Spleen (tissue), 7 donors: ENCODE results near the gene RBBP4.

Source experiments
- CTCF ChIP-seq, 11 experiments: fragments of 200-600 bp in 7 of 11; fragments of 450-650 bp in 4 of 11; sonication (generic) in 4 of 11; IDR thresholded peaks in 8 of 11; conservative IDR thresholded peaks in 3 of 11; 1 replicate in 7 of 11; 2 replicates in 4 of 11; pipeline versions ENCODE4 v1.4.0 to v1.8.0; 2016 to 2021; ENCODE audit warnings: antibody characterized with exemption in 11 of 11, inconsistent platforms in 4 of 11, mild to moderate bottlenecking in 1 of 11
- POLR2A ChIP-seq, 3 donors: fragments of 450-650 bp; IDR thresholded peaks; one replicate each; pipeline ENCODE4 v1.5.1; 2017; ENCODE audit warnings: antibody characterized with exemption in 3 of 3, mild to moderate bottlenecking in 1 of 3
- donor health status: DM: no; HTN: no; CAD: no; lungs with moderate emphysema.
- donor health status: DM: no; HTN: no; CAD: no.
- donor health status: DM: no; HTN: no; CAD: no.

GRCh38 chr1:32676945-32677344 is 25.9 kb downstream of the RBBP4 start:
- TF ChIP-seq POLR2A (IDR thresholded peaks at IDR 0.05) (no peak), CTCF (IDR thresholded peaks at IDR 0.05 in 8 of 11, conservative IDR thresholded peaks at IDR 0.05 in 3 of 11) (no peak)
